Putamen (tissue), 1 donor: ENCODE data around the gene NR4A3.
"Not testable (repeated sequence)": the region's sequence is repeated elsewhere in the genome, so short reads cannot be mapped to it uniquely, and the experiment has no call there.

Source experiments
- DNase-seq: peaks from one replicate; pipeline ENCODE4 v3.0.0-alpha.2; 2016; ENCODE audit warnings: low spot score

The NR4A3 gene

DNA sequence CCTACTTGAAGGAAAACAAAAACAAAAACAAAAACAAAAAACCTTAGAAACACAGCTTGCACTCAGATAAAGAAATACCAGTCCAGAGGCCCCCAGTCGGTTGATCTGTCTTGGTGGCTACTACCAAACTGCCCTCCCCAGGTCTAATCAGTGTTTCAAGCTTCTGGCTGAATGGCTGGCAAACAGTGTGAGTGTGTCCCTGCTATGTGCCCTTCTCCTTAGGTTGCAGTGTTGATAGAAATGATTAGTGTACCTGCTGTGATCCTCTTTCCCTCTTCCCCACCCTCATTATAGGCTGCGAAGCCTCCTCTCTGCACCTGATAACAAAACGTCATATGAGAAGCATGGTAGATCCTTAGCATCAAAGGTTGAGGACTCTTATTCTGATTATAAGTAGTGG is 12.8 kb downstream of the NR4A3 start:
- DNase-seq = no peak

DNA sequence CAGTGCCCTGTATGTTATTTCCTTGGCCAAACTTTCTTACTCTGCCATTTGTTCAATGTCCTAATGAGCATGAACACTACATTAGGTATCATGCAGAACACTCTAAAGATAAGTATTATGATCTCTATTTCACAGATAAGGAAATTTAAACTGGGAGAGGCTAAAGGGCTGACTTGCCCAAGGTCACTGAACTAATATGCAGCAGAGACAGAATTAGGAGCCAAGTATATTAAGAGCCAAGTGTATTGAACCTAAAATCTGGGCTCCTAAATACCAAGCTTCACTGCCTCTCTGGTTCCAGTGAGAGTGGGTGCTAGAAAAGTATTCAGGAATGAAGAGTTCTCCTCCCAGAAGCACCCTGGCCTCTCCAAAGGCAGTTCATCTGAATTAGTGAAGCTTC is 13.5 kb downstream of the NR4A3 start:
- no peak for DNase-seq

DNA sequence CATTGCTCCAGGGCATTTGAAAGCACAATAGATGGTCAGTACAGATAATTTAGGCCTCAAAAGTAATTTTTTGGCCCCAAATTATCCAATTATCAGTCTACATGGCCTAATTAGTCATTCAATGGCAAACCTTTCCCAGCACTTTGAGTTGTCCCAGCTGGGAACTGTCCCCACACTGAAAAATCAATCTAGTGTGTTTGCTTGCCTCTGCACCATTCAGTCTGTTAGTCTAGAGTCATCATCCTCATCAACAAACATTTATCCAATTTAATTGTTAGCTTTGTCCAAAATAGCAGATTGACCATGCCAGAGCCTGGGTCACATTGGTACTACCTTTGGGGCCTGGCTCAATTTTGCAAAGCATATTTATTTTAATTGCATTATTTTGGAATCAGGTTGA is 13.9 kb downstream of the NR4A3 start:
- no peak for DNase-seq

DNA sequence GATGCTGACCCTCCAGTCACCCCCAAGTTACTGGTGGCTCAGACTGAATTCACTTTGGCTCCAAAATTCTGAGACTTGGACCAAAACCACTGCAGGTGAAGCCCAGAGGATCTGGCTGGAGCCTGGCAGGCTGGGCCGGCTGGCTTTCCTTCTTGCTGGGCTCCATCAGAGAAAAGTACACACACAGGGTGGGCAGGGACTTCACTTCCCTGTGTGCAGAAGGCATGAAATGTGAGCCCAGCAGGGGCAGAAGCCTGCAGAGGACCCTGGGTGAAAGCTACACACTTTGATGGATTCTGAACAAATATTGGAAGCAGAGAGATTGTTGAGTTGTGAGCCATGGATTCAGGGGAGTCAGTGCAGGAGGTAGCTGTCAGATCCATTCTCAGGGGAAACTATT is 18.4 kb downstream of the NR4A3 start:
- DNase-seq = no peak

DNA sequence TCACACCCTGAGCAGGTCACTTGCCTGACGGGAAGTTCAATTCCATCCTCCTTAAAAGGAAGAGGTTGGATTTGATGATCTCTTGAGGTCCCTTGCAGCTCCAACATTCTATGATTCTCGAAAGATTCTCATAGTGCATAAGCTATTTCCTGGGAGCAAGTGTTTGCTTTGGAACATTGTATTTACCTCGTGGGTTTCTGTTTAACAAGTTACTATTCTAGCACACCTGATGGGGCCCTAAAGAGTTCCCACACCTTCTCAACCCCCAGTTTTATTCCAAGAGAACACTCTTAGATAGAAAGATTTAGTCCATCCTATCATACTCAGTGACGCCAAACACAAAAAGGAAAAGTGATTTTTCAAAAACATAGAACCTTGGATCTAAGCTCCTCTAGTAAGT is 23.4 kb downstream of the NR4A3 start:
- no peak for DNase-seq

DNA sequence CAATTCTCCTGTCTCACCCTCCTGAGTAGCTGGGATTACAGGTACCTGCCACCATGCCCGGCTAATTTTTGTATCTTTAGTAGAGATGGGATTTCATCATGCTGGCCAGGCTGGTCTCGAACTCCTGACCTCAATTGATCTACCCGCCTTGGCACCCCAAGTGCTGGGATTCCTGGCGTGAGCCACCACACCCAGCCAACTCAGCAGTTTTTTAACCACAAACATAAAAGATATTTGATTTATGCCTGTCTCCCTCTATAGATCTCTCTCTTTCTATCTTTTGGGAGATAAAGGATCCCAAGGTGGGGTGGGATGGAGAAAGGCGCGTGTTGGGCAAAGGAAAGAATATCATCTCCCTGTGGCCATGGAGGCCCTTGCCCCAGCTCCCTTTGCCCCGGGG is 26.8 kb downstream of the NR4A3 start:
- no peak for DNase-seq

DNA sequence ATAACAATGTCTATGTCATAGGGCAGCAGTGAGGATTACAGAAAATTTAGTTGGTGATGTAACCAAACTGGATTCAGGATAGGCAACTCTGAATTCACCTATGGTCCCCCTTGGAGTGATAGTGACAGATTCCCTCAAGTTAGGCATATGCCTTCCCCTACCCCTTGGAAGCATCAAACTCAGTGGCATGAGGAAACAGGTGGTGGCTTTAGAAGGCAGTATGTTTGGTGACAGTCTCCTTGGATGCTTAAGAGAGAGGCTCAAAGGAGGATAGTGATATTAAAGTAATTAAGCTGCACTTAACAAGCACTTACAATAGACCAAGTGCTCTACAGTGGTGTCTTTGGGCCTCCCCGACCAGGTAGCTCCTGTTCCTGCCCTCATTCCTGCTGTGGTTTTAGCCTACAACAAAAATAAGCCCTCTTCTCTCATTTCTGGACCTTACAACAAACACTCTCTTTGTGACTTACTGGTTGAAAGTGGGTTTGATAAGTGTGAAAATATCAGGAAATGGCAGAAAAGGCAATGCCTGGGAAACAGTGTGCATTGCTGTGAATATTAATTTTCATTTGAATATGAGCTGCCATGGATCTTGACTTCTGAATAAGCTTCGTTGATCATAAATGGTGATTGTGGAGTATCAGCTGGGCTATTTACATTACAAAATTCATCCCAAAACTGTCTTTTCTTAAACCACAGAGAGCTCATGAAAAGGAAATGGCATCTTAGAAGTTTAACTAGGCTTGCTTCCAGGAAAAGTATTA is 29.2 kb downstream of the NR4A3 start:
- no peak for DNase-seq

DNA sequence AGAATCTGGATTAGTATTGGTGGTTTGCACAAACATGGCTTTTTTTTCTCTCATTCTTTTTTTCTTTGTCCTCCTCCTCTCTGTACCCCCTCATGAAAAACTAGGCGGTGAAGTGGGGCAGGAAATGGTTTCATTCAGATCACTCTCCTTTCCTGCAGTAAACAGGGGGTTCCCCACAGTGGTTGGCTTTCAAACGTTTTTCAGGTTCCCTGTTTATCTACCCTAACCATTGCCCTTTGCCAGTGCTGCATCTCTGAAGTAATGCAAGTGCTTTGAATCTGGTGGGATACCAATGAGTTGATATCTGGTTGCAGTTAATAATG is 29.8 kb downstream of the NR4A3 start:
- no peak for DNase-seq

DNA sequence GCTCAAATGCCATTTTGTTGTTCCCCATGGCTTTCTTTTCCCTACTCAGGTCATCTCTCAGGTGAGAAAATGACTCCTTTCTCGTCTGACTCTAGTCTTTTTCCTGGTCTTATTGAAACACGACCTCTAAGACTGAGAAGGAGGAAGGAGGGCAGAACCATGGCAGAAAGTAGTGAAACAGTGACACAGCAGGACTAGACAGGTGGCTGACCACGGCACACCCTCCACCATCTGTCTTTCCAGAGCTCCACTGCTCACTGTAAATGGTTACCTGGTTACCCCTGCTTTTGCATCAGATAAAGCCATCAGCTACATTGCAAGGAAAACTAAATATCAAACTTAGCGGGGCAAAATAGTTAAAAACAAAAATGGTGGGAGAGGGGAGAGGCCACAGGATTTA is 30.9 kb downstream of the NR4A3 start:
- DNase-seq = no peak

DNA sequence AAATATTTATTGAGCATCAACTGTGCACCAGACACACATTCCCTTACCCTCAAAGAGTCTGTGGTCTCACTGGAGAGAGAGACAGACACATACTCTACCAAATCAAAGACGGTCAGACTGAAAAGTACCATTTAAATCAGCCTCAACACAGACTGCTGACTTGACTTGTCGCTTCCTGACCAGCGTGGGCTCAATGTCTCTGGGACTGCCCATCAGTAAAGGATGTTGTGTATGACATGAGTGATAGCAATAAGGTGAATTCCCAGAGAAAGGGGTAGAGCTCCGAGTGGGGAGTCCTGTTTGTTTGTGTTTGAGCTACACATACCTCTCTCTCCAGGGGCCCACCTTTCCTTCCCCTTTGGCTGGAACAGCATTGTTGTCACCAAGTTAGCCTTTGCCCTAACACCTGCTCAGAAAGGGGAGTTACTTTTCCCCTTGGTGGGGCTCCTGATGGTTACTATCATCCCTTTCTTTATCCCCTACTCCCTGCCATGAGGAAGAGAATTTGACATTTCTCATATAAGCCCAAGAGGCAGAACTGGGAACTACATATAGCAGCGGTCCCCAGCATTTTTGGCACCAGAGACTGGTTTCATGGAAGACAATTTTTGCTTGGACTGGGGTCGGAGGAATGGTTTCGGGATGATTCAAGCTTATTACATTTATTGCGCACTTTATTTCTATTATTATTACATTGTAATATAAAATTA is 33.9 kb downstream of the NR4A3 start:
- DNase-seq = no peak

DNA sequence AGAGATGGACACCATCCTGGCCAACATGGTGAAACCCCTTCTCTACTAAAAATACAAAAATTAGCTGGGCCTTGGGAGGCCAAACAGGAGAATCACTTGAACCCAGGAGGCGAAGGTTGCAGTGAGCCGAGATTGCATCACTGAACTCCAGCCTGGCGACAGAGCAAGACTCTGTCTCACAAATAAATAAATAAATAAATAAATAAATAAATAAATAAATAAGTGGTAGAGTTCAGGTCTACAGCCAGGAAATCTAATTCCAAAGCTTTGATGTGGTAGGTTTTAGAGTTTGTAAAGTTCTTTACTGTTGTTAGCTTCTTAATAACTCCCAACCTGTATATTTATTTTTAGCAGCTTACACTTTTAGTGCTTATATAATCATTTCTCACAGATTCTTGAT is 35.9 kb downstream of the NR4A3 start:
- not testable (repeated sequence) for DNase-seq

DNA sequence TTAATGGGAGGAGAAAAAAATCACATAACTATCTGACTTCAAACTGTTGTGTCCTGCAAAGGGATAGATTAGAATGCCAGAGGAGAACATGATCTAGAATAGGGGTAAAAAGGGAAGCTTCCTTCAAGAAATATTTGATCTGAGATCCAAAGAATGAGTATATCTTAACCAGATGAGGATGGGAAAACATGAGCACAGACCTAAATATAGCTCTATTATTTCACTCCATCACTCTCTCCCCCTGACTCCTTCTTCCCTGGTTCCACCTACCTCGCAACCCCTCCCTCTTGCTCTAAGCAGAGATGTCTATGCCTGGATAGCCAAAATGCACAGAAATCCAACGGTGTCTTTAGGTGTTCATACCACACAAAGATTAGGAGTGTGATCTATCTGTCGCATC is 36.4 kb downstream of the NR4A3 start:
- no peak for DNase-seq

DNA sequence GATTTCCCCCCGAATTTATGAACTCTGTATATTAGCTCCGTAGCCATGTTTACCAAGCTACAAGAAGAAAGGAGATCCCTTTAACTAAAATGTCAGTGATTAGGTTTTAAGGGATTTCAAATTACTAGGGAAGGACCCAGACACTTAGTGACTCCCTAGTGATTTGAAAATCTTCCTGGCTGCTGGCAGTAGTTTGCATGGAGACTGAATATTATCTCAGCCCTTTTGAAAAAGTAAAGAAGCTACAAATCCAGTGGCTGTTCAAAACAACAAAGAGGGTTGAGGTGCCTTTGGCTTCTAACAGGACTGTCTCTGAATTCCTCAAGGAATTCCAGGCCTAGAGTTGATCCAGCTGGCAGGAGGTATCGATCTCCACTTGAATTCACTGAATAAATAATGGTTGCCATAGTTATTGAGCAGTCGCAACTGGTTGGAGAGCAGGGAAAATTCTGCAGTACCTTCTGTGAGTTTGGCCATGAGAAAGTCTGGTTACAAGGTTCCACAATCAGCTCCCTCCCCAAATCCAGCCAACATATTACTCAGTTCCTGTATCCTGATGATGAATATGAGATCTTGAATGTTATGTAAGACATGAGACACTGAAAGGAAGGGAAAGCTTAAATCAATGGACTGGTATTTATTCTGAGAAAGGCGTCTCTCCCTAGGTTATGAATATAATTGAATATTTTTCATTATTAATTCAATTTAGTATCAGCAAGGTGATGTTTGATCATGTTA is 37.7 kb downstream of the NR4A3 start:
- no peak for DNase-seq

DNA sequence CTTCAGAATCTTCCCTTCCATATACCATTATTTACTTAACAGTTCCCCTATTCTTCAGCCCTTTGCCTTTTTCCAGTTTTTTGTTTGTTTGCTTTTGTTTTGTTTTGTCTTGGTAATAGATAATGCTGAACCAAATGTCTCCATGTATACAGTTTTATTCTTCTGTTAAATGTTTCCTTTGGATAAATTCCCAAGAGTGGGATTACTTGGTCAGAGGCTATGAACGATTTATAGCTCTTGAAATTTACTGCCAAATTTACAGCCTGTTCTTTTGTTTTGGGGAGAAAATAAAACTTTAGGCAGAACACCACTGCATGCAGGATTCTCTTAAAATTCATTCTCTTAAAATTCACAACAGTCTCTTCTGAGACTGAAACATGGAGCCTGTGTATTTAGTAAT is 38.6 kb downstream of the NR4A3 start:
- no peak for DNase-seq

DNA sequence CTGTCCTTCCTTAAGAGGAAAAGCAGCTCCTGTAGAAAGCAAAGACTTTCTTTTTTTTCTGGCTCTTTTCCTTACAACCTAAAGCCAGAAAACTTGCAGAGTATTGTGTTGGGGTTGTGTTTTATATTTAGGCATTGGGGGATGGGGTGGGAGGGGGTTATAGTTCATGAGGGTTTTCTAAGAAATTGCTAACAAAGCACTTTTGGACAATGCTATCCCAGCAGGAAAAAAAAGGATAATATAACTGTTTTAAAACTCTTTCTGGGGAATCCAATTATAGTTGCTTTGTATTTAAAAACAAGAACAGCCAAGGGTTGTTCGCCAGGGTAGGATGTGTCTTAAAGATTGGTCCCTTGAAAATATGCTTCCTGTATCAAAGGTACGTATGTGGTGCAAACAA is 42.3 kb downstream of the NR4A3 start:
- DNase-seq = no peak

DNA sequence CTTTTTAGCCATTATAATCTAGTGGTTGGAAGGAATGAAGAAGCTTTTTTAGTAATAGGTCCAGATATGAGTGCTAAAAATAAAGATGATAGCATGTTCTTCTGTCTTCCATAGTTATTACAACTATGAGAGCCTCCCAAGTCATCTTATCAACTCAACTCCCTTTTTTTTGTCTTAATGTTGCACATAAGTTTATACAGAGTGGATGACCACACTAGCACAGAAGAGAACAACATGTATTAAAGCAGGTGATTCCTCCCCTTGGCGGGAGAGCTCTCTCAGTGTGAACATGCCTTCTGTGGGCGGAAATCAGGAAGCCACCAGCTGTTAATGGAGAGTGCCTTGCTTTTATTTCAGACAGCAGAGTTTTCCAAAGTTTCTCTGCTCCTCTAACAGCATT is 44.7 kb downstream of the NR4A3 start:
- no peak for DNase-seq

DNA sequence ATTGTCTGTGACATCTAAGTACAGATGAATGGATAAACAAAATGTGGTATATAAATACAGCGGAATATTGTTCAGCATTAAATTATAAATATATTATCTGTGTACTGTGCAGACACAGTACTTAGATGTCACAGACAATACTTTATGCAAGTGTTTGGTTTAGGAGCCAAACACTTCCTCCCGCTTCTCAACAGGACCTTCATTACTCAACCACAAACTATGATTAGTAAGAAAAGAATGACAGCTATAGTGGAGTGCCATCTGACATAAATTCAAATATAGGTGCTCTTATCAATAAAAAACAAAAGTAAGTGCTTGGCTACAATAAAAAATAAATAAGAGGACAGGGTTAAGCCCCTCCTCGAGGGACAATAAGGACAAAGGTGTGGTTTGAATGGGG is 45.9 kb downstream of the NR4A3 start:
- DNase-seq = no peak

DNA sequence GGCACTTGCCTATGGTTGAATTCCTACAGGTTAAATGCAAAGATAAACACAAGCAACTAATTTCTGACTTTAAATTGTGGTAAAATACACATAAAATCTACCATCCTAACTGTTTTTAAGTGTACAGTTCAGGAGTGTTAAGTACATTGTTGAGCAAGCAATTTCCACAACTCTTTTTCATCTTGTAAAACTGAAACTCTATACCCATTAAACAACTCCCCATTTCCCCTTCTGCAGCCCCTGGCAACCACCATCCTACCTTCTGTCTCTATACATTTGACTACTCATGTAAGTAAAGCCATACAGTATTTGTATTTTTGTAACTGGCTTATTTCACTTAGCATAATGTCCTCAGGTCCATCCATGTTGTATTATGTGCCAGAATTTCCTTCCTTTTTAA is 46.3 kb downstream of the NR4A3 start:
- DNase-seq = no peak

DNA sequence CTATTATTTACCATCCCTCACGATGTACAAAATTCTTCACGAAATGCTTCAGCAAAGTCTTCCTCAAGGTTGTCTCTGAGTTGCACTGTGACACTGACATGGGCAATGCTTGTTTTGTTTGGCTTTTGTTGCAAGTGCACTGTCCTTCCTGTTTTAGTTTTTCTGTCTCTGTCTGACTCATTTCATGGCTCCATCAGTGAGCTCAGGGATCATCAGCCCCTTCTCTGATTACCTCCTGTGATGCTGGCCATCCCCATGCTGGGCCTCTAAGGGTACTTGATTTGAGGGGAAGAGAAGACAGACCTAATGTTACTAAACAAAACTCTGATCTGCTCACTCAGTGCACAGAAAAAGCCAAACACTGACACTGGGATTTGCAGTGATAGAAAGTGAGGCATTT is 47.2 kb downstream of the NR4A3 start:
- no peak for DNase-seq

DNA sequence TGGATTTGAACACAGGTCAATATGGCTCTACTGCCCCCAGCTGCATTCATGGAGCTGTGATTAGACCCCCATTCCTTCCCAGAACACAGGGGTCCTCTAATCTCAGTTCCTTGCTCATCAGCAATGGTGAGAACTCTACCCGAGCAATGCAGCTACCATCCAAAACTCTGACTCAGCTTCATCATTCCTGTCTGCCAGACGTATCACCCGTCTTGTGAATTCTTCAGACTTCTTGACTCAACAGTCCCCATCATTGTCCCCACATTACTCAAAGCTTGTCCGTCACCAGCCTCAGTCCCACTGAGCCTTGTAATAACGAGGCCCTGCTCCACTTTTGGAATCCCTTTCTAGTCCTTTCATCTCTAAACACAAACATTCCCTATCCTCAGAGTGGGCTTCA is 48.4 kb downstream of the NR4A3 start:
- no peak for DNase-seq

DNA sequence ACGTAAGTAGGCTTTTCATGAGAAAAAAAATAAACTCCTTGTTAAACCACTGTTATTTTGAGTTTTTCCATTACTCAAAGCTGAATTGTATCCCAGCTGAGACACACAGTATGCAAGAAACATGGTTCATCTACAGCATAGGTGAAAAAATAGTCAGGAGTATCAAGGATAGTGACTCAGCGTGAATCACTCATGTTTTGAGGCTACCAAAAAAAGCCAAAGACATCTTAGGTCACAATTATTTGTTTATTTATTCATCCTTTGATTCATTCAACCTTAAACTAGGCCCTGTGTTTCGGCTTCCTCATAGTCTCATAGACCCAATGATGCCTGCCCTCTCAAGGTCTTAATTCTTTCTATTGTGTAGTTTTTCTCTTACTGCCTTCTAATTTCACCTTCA is 51.8 kb downstream of the NR4A3 start:
- DNase-seq = no peak

DNA sequence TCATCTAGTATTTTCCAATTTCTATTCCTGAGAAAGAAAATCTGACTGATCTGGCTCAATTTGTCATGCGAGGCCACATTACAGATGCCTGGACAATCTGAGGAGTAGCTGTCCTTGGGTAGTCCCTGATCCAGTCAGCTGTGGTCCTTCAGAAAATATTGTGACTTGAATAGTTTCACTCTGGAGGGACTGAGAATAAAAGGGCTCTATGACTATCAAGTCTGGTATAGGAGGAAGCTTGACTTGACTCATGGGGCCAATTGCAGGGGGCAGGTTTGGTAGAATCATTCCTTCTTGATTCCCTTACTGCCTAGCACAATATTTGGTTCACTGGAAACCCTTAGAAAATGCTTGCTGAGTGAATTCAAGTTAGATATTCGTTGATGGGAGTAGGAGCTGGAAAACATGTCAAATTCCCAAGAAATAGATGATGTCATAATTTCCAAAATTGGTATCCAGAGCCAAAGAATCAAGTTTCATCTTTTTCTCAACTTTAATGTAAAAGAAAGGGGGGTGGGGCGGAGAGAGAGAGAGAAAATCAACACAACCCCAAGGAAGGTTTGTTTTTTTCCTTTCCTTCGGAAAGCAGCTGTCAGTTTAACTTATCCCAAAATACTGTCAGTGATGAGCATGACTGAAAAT is 52.4 kb downstream of the NR4A3 start:
- DNase-seq = no peak

DNA sequence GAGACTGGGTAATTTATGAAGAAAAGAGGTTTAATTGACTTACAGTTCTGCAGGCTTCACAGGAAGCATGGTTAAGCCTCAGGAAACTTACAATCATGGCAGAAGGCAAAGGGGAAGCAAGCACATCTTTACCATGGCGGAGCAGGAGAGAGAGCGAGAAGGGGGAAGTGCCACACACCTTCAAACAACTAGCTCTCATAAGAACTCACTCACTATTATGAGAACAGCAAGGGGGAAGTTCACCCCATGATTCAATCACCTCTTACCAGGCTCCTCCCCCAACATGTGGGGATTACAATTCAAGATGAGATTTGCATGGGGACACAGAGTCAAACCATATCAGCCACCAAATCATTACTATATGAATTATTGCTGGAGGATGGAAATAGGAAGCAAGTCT is 54.5 kb downstream of the NR4A3 start:
- no peak for DNase-seq
